ENCODE results near the gene TMEFF2.

GRCh38 chr2:191927991-191928390 lies 266.7 kb downstream of the TMEFF2 start:
- no peak for TF ChIP-seq CTCF (IDR thresholded peaks at IDR 0.05)
- no peak for TF ChIP-seq POLR2A (IDR thresholded peaks at IDR 0.05)
